HepG2 (cell line): Measurements from ENCODE around the gene NUB1. TPM values are rescaled to one million over a fixed set of nuclear protein-coding genes. Genes with fewer than 3 reads are reported as not detected.

ENCODE experiments used
- ATAC-seq: fragments of 200-7000 bp; cut with Tn5 transposase; 3 replicates; pipeline ENCODE4 v1.9.1; 2020; ENCODE audit warnings: mild to moderate bottlenecking, moderate library complexity
- BruUV-seq: library from RNA; stranded (reverse); fragments of 400-500 nt; replicated peaks from 2 replicates; lab custom pipeline; 2021; lab: Mats Ljungman, UMichigan
- CTCF ChIA-PET: fragments of 300-600 bp; formaldehyde crosslinking; extraction: SDS; loops from one replicate; lab custom pipeline; 2021; ENCODE audit warnings: low total read pairs, inconsistent platforms, low intra/inter-chr PET ratio; lab: Yijun Ruan, JAX
- POLR2A ChIA-PET: fragments of 350-600 bp; sonication (Branson Sonifier 250); formaldehyde crosslinking; loops from one replicate; lab custom pipeline; 2020; ENCODE audit warnings: antibody characterized with exemption, inconsistent platforms; lab: Yijun Ruan, JAX
- DNase-seq: peaks from one replicate; pipeline ENCODE4 v3.0.0-alpha.2; 2015; ENCODE audit warnings: low spot score
- FAIRE-seq: peaks from 3 replicates; lab custom pipeline; 2011; peaks lifted over from hg19 to GRCh38; lab: Jason Lieb, UNC
- H2AFZ ChIP-seq: one replicate; pipeline ENCODE4 v1.6.1; 2011; ENCODE audit warnings: low read length, inconsistent platforms
- H3K27ac ChIP-seq: fragments of 300-600 bp; 3 replicates; pipeline ENCODE4 v1.8.0; 2011; ENCODE audit warnings: mixed run types, mild to moderate bottlenecking, mixed read lengths, low read length, inconsistent platforms; ENCODE audit not compliant: insufficient read depth; ENCODE audit errors: extremely low read length
- H3K27me3 ChIP-seq, 2 experiments: fragments of 200-600 bp in 1 of 2; 2 replicates in 1 of 2; 3 replicates in 1 of 2; pipeline versions ENCODE4 v1.6.0 to v1.8.0; 2011; ENCODE audit warnings: low read length in 2 of 2, mild to moderate bottlenecking in 2 of 2, moderate library complexity in 2 of 2, inconsistent platforms in 1 of 2; ENCODE audit not compliant: insufficient read depth in 2 of 2, control insufficient read depth in 1 of 2
- H3K36me3 ChIP-seq, 2 experiments: fragments of 200-600 bp in 1 of 2; replicated peaks in 1 of 2; 2 replicates in 1 of 2; 3 replicates in 1 of 2; pipeline versions ENCODE4 v1.5.1 to v1.8.0; 2011; ENCODE audit warnings: low read length in 2 of 2, inconsistent platforms in 1 of 2; ENCODE audit not compliant: insufficient read depth in 2 of 2, control insufficient read depth in 1 of 2
- H3K4me1 ChIP-seq: 2 replicates; pipeline ENCODE4 v1.5.1; 2012; ENCODE audit warnings: low read length, inconsistent platforms; ENCODE audit not compliant: insufficient read depth
- H3K4me2 ChIP-seq: 2 replicates; pipeline ENCODE4 v1.6.0; 2011; ENCODE audit warnings: low read depth, low read length, inconsistent platforms
- H3K4me3 ChIP-seq, 3 experiments: fragments of 200-600 bp in 1 of 3; sonication (generic), shearing (Covaris generic) in 1 of 3; replicated peaks in 1 of 3; 2 replicates each; pipeline ENCODE4 v1.5.1; 2011 to 2016; ENCODE audit warnings: low read length in 3 of 3, inconsistent platforms in 2 of 3, low read depth in 2 of 3, mild to moderate bottlenecking in 2 of 3, control low read depth in 1 of 3, mixed read lengths in 1 of 3; ENCODE audit not compliant: insufficient read depth in 1 of 3
- H3K79me2 ChIP-seq: one replicate; pipeline ENCODE4 v1.6.1; 2011; ENCODE audit warnings: low read length, inconsistent platforms; ENCODE audit not compliant: insufficient read depth
- H3K9ac ChIP-seq: 2 replicates; pipeline ENCODE4 v1.6.0; 2011; ENCODE audit warnings: mild to moderate bottlenecking, low read depth, low read length, inconsistent platforms; ENCODE audit not compliant: insufficient read depth
- H3K9me3 ChIP-seq: 2 replicates; pipeline ENCODE4 v1.5.1; 2012; ENCODE audit warnings: mild to moderate bottlenecking, low read length
- H4K20me1 ChIP-seq: 2 replicates; pipeline ENCODE4 v1.6.0; 2011; ENCODE audit warnings: inconsistent platforms, mild to moderate bottlenecking, low read length, moderate library complexity; ENCODE audit not compliant: insufficient read depth
- ARNTL ChIP-seq: sonication (generic); formaldehyde crosslinking; IDR thresholded peaks from 2 replicates; pipeline ENCODE4 v1.4.0; 2020; ENCODE audit warnings: mild to moderate bottlenecking, missing genetic modification reagents
- BHLHE40 ChIP-seq: IDR thresholded peaks from 2 replicates; pipeline ENCODE4 v1.6.1; 2011; ENCODE audit warnings: low read length, improper control_type of control experiment
- LRRFIP1 ChIP-seq: sonication (generic); formaldehyde crosslinking; conservative IDR thresholded peaks from 2 replicates; pipeline ENCODE4 v1.4.0; 2020; ENCODE audit warnings: missing genetic modification reagents
- RBM22 ChIP-seq: fragments of 200-400 bp; formaldehyde crosslinking; optimal IDR thresholded peaks from 2 replicates; pipeline ENCODE3; 2017; ENCODE audit warnings: mild to moderate bottlenecking, low read length, moderate library complexity
- SP1 ChIP-seq, 2 experiments: fragments of 450-650 bp in 1 of 2; sonication (generic) in 1 of 2; formaldehyde crosslinking in 1 of 2; IDR thresholded peaks; 2 replicates each; pipeline versions ENCODE4 v1.4.0 to v1.6.1; 2016 to 2020; ENCODE audit warnings: missing genetic modification reagents in 1 of 2
- TEF ChIP-seq: sonication (generic); formaldehyde crosslinking; IDR thresholded peaks from 2 replicates; pipeline ENCODE4 v1.5.0; 2020; ENCODE audit warnings: missing genetic modification reagents
- ZNF24 ChIP-seq: fragments of 450-650 bp; IDR thresholded peaks from 2 replicates; pipeline ENCODE4 v1.6.1; 2017; ENCODE audit warnings: antibody characterized with exemption, mild to moderate bottlenecking
- ZNF256 ChIP-seq: sonication (generic); formaldehyde crosslinking; conservative IDR thresholded peaks from 2 replicates; pipeline ENCODE4 v1.4.0; 2020; ENCODE audit warnings: missing genetic modification reagents
- ZNF275 ChIP-seq: sonication (generic); formaldehyde crosslinking; IDR thresholded peaks from 2 replicates; pipeline ENCODE4 v1.8.0; 2022; ENCODE audit warnings: missing genetic modification reagents, mild to moderate bottlenecking, inconsistent platforms, borderline replicate concordance
- ZNF460 ChIP-seq: sonication (generic); formaldehyde crosslinking; IDR thresholded peaks from 2 replicates; pipeline ENCODE4 v1.5.1; 2020; ENCODE audit warnings: missing genetic modification reagents, mild to moderate bottlenecking, borderline replicate concordance
- ZNF549 ChIP-seq: sonication (generic); formaldehyde crosslinking; IDR thresholded peaks from 2 replicates; pipeline ENCODE4 v1.5.0; 2020; ENCODE audit warnings: missing genetic modification reagents
- ZNF737 ChIP-seq: sonication (generic); formaldehyde crosslinking; IDR thresholded peaks from 2 replicates; pipeline ENCODE4 v1.5.0; 2020; ENCODE audit warnings: missing genetic modification reagents, mild to moderate bottlenecking, borderline replicate concordance
- ZNF850 ChIP-seq: sonication (generic); formaldehyde crosslinking; conservative IDR thresholded peaks from 2 replicates; pipeline ENCODE4 v1.9.0; 2021; ENCODE audit warnings: mild to moderate bottlenecking, missing genetic modification reagents
- ZNF883 ChIP-seq: sonication (generic); formaldehyde crosslinking; IDR thresholded peaks from 2 replicates; pipeline ENCODE4 v1.5.1; 2020; ENCODE audit warnings: mild to moderate bottlenecking, missing genetic modification reagents; ENCODE audit errors: not compliant biosample characterization
- ZSCAN30 ChIP-seq: sonication (generic); formaldehyde crosslinking; IDR thresholded peaks from 2 replicates; pipeline ENCODE4 v1.5.0; 2020; ENCODE audit warnings: mild to moderate bottlenecking, missing genetic modification reagents
- WGBS: methylation state at CpG from one replicate; pipeline ENCODE4 v1.1.6; 2017; ENCODE audit warnings: low lambda C conversion rate; 5-methylcytosine and 5-hydroxymethylcytosine counted together
- in situ Hi-C: cut with HindIII; loops from 2 replicates; pipeline ENCODE4 v1.10.0; 2017; ENCODE audit warnings: low pct_unique_long_range_greater_than_20kb; ENCODE audit not compliant: extremely low pct_ligation_motif_present
- intact Hi-C: fragments of 100-400 bp; cut with micrococcal nuclease; formaldehyde crosslinking; loops from one replicate; pipeline ENCODE4 v1.10.0; 2022; ENCODE audit not compliant: unreplicated experiment
- polyA plus RNA-seq, 8 experiments: library from polyadenylated mRNA; depleted of rRNA in 3 of 8; stranded (reverse) in 7 of 8; unstranded in 1 of 8; fragments of >200 nt; fragmentation: Illumina TruSeq in 4 of 8; extraction: Trizol in 4 of 8; gene quantifications; 2 replicates each; pipeline versions ENCODE4 v1.2.1 to v1.2.3, GENCODE V29; 2011 to 2016; ENCODE audit warnings: low read depth in 4 of 8, missing spikeins in 1 of 8, mixed read lengths in 1 of 8; ENCODE audit not compliant: insufficient read depth in 1 of 8
- total RNA-seq, 5 experiments: library from RNA; depleted of rRNA; stranded (reverse); fragments of >200 nt; fragmentation: Illumina TruSeq; extraction: Trizol; gene quantifications; 2 replicates each; pipeline ENCODE4 v1.2.3, GENCODE V29; 2016; ENCODE audit warnings: low read depth in 1 of 5

NUB1 gene
- total and polyA plus RNA-seq, 2 of the 13 experiments (the other 11 are each of a cell fraction or from before 2014, with no cell fraction given) = 27.1 to 37.0 TPM

- WGBS = 100% methylated on average over 2 of the region's 2 CpGs
- no peak overlapping the region for H3K4me3 ChIP-seq
- POLR2A ChIA-PET = no interaction called here
- H4K20me1 ChIP-seq = no peaks in the 10 kb centered on the region
- CTCF ChIA-PET = no interaction called here
- H3K4me2 ChIP-seq = no peak overlapping the region
- no peak overlapping the region for H3K9ac ChIP-seq
- no TSS peak for BruUV-seq
- peaks cover 2% of the 10 kb centered on the region for H3K79me2 ChIP-seq
- H2AFZ ChIP-seq = no peak overlapping the region
- ATAC-seq (no peak), DNase-seq (no peak), FAIRE-seq (no peak)
- no peak overlapping the region for H3K27ac ChIP-seq
- in situ Hi-C loops (no loop called here), intact Hi-C loops (no loop called here)
- no peaks in the 10 kb centered on the region for H3K36me3 ChIP-seq
- H3K4me1 ChIP-seq = peaks cover 42% of the 10 kb centered on the region
- TF ChIP-seq TEF (CRISPR knock-in tag) (no peak), ARNTL (CRISPR knock-in tag) (no peak), SP1 (IDR thresholded peaks at IDR 0.05) (no peak), SP1 (CRISPR knock-in tag; IDR thresholded peaks at IDR 0.05) (no peak), BHLHE40 (no peak)
- H3K9me3 ChIP-seq = no peaks in the 10 kb centered on the region
- H3K27me3 ChIP-seq = peaks cover 1 to 5% of the 10 kb centered on the region in 2 experiments; a peak in 1 of 5 replicates
These were observed 4.3 kb upstream of the NUB1 start for GRCh38 chr7:151337346-151337745.

- no peak overlapping the region for H3K9ac ChIP-seq
- FAIRE-seq (no peak), ATAC-seq (no peak), DNase-seq (no peak)
- in situ Hi-C loops (no loop called here), intact Hi-C loops (no loop called here)
- no peak overlapping the region for H3K4me3 ChIP-seq
- 78% methylated on average over 3 of the region's 3 CpGs for WGBS
- H3K27me3 ChIP-seq = peaks cover 1 to 5% of the 10 kb centered on the region in 2 experiments; a peak in 1 of 5 replicates
- no peak overlapping the region for H3K27ac ChIP-seq
- peaks cover 39% of the 10 kb centered on the region for H3K4me1 ChIP-seq
- no peaks in the 10 kb centered on the region for H3K36me3 ChIP-seq
- no peak overlapping the region for H2AFZ ChIP-seq
- peaks cover 13% of the 10 kb centered on the region for H3K79me2 ChIP-seq
- 0 out of 2 replicates have a peak, but pooled peaks cover 3% of the 10 kb centered on the region for H4K20me1 ChIP-seq
- POLR2A ChIA-PET = no interaction called here
- no peak overlapping the region for H3K4me2 ChIP-seq
- CTCF ChIA-PET = no interaction called here
- no peaks in the 10 kb centered on the region for H3K9me3 ChIP-seq
- TF ChIP-seq LRRFIP1 (CRISPR knock-in tag) (no peak), ZNF24 (no peak), ZSCAN30 (CRISPR knock-in tag) (no peak), ZNF460 (CRISPR knock-in tag) (no peak), ZNF883 (CRISPR knock-in tag) (no peak), ZNF549 (no peak), ZNF256 (CRISPR knock-in tag) (no peak), RBM22 (no peak), ZNF850 (CRISPR knock-in tag) (no peak), ZNF737 (CRISPR knock-in tag) (no peak), ZNF275 (CRISPR knock-in tag) (no peak)
- TF ChIP-seq, all 625 proteins: peak for 0
- no TSS peak for BruUV-seq
These were observed 2.8 kb upstream of the NUB1 start for GRCh38 chr7:151338809-151339208.
